HG03175 (cell line): ENCODE data around the gene TSPAN18.

ENCODE experiments used
- ATAC-seq: cut with Tn5 transposase; IDR thresholded peaks from one replicate; pipeline ENCODE4 v1.9.1; 2021; ENCODE audit warnings: mild to moderate bottlenecking, moderate library complexity; ENCODE audit not compliant: unreplicated experiment

The TSPAN18 gene

DNA sequence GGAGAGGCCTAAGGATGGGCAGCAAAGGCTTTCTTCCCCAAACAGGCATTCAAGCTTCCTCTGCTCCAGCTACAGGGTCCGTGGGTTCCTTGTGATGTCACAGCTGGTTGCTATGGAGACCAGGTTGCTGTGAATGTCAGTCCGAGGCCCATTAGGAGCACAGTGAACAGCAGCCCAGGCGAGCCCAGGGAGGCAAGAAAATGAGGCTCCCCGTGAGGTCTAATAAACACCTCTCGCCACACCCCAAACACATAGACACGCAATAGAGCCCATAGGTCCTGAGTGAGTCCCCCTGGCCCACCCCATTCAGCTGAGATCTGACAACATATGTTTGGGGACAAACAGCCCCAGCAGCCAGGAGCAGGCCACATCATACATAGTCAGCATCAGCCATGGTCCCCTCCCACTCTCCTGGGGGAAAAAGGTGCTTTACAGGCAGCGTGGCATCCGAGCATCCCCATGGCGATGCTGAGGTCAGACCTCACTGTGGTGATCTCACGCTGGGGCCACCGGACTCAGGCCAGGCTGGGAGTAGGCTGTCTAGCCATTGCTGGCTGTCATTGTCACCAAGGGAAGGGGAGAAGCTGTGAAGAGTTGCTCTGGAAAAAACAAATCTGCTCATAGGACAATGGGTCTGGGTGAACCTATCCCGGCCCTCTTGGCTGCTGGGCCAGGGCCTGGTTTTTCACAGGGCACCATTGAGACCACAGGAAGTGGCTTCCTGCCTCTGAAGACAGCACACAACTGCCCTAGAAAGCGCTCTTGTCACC is 247.1 kb downstream of the TSPAN18 start:
- ATAC-seq: no peak

DNA sequence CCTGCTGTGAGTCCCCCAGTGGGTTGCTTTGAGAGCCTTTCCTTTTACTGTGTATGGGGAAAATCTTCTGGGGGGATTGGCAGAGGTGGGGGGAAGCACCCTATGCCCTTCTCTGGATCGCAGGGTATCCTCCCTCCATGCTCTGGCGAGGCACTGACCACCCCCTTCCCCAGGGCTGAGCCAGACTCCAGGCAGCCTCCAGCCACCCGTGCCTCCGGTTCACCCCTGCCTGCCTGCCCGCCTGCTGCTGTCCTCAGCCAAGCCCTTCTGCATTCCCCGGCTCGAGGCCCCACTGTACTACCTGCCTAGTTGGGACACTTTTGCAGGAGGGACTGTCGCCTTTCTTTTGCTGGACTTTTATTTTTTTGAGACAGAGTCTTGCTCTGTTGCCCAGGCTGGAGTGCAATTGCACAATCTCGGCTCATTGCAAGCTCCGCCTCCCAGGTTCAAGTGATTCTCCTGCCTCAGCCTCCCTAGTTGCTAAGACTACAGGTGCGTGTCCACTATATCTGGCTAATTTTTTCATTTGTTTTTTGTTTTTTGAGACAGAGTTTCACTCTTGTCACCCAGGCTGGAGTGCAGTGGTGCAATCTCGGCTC is 247.7 kb downstream of the TSPAN18 start:
- no peak for ATAC-seq

DNA sequence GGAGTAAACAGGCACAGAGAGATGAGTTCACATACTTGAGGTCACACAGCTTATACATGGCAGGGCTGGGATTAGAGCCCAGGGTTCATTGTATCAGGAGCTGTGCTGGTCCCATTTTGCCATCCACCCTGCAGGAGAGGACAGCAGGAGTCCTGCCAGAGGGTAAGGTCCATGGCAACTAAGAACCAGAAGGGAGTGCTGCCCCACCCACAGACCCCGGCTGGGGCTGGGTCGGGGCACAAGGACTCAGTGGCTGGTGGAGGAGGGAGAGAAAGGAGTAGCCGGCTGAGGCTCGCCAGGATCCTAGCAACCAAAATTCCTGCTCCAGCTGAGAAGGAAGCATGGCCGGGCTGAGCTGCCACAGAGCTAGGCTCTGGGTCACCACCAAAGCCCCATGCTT is 249.8 kb downstream of the TSPAN18 start:
- ATAC-seq: no peak

DNA sequence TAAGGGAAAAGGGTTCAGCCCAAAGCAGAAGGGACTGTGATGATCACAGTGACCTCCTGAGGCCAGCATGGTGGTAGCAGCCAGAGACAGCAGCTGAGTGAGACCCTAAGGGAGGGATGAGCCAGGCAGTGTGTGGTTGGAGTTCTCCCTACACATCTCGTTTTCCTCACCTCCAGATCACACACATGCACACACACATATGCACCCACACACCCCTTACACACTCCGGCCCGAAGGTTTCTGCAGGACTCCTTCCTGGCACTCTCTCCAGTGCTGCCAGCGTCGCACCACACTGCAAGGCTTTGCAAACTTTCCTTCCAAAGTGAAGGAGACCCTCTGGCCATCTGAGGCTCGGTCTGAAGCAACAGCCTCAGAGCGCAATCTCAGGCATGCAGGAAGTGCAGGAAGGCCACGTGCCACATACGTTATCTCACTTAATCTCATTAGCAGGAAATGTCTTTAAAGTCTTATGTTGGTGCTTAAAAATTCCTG is 250.8 kb downstream of the TSPAN18 start:
- no peak for ATAC-seq

DNA sequence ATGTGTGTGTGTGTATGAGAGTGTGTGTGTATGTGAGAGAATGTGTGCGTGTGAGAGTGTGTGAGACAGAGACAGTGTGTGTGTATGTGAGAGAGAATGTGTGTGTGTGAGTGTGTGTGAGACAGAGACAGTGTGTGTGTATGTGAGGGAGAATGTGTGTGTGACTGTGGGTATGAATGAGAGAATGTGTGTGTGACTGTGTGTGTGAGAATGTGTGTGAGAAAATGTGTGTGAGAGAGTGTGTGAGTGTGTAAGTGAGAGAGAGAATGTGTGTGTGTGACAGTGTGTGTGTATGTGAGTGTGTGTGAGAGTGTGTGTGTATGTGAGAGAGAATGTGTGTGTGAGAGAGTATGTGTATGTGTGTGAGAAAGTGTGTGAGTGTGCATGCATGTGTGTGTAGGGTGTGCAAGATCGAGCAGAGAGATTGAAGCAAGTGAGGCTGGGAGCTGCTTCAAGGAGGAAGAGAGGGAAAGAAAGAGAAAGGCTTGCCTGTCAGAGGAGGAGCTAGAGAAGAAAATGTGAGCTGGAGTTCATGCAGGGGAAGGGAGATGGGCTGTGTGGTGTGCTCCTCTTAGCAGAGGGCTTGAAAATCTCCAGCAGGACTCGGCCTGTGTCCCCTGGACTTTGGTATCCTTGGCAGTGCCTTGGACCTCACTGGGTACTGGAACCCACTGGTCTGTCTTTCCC is 251.7 kb downstream of the TSPAN18 start:
- no peak for ATAC-seq

DNA sequence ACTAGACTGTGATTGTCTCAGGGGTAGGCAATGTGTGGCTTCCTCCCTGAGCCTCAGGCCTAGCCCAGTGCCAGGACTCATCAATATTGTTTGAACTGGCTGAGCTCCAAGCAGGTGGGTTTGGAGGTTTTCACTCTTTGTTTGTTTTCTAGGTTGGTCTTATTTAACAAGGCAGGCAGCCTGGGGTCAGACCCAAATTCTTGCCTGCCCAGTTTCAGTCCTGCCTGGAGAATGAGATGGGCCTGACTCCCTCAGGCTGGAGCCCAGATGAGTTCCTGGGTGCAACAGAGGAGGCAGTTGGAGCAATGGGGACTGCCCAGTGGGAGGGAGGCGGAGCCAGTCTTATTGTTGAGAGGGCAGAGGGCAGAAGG is 252.2 kb downstream of the TSPAN18 start:
- no peak for ATAC-seq

DNA sequence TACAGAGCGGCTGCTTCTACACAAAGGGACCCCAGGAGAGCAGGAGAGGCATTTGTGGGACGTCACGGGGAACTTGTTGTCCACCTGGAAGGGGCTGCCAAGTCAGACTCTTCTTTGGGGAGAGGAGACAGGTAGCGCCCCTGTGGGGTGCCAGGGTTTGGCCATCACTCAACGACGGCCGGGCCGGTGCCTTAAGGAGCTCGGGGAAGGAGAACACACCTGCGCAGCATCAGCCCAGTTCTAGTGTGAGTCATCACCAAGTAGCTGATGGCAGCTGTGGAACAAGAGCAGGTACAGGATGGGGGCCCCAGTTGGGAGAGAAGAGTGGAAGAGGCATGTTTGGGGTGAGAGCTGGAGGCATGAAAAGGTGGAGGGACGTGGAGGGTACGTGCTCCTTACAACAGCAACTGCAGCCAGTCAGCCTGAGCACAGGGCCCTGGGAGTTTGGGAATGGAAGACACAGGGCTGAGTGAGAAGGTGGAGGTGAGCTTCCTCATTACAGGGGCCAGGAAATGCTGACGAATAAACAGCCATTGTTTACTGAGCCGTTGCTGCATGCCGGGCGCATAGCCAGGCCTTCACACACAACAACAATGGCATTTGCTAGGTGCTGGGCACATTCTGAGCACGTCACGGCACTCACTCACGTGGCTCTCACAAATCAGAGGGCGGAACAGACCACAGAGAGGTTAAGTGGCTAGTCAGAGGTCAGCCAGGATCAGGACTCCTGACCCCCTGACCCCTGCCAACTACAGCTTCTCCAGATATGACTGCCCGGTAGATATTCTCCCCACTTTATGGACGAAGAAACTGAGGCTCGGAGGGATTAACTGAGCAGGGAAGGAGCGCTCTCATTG is 253.0 kb downstream of the TSPAN18 start:
- no peak for ATAC-seq

DNA sequence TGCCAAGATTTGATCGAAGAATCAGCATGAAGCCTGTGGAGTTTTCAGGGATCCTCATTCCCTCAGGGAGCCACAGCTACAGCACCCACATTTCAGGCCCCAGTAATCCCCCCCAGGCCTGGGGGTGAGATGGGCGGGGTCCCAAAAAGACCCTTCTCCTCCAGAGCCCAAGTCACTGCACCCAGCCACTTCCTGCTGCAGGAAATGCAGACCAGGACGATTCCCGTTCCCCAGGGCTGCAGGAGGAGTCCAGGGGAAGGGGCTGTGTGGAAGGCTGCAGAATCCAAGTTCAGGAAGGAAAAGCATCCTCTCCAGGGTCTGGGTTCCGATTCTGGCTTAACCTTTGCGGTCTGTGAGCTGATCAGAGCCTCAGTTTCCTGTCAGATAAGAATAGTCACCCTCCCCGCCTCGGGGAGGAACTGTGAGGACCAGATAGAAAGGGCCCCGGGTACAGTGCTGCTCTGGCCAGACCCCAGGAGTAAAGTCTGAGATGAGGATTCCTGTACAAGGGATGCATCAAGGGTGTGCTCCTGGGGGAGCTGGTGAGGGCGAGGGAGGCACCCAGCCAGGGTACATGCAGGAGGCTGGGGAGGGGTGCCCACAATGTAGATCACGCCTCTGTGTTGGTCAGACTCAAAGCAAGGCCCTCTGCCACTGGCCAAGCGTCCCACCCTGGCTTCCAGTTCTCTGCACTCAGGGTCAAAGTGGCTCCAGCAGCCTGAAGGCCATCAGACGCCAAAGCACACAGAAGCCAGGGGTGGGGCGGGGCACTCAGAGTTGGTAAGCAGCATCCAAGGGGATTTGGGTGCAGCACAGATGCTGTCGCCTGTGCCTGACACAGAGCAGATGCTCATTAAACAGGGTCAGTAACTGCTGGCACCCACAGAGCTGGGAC is 254.0 kb downstream of the TSPAN18 start:
- no peak for ATAC-seq
